ENCODE measurements around the gene PIGS. TPM values are rescaled to one million over a fixed set of nuclear protein-coding genes. Genes with fewer than 3 reads are reported as not detected.
A peak's percentile ranks its signal among the peaks of the same experiment; 100 is the strongest.

The PIGS gene
- total RNA-seq, 1 donor = 49.9 TPM

DNA sequence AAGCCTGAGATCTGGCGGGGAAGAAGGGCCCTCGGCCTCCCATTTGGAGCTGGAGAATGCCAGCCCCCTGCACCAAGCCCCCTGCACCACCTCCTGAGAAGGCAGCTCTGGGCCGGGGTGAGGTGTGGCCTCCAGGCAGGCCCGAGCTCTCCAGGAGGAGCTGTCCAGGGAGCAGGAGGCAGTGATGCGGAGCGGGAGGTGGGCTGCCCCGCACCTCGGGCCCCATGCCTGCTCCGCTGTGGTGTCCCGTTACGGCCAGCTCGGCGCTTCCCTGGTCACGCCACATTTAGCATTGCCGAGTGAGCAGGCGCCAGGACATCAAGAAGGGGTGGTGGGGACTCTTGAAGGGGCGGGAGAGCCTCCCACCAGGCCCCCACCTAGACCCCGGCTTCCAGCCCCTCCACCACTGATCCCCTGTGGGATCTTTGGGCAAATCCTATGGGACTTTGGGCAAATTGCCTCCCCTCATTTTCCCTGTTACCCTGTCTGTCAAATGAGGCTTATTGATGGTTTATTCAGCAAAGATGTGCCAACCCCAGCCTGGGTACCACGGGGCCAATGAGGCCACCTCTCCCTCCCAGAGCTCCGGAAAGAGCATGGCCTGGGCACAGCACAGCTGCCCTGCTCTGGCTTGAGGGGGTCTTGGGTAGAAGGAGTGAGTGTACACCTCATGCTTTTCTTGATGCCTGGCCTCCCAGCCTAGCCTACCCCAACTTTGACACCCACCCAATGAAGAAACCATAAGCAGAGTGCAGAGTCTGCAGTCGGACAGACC is 49.8 kb downstream of the PIGS start:
- TF ChIP-seq CTCF (IDR thresholded peaks at IDR 0.05; ENCODE audit: extremely low read depth, low read depth, low read length) = no peak
- H3K27me3 ChIP-seq (ENCODE audit: insufficient read depth, low read length) = no peaks in the 10 kb centered on the region
- no peak overlapping the region for H3K4me2 ChIP-seq (ENCODE audit: insufficient read depth, low read length)
- no peaks in the 10 kb centered on the region for H4K20me1 ChIP-seq (ENCODE audit: insufficient read depth, low read length)
- H3K4me3 ChIP-seq (ENCODE audit: insufficient read depth, low read length) = no peak overlapping the region
- peaks cover 7% of the 10 kb centered on the region for H3K4me1 ChIP-seq (ENCODE audit: insufficient read depth, low read length)
- DNase-seq (ENCODE audit: insufficient read length, low spot score, missing footprints) = peak; percentile 73
- H3K36me3 ChIP-seq (ENCODE audit: insufficient read depth, low read length) = no peaks in the 10 kb centered on the region
- H3K79me2 ChIP-seq (ENCODE audit: insufficient read depth, low read length) = no peaks in the 10 kb centered on the region
- H3K27ac ChIP-seq (ENCODE audit: low read depth, low read length) = no peak overlapping the region
- H2AFZ ChIP-seq (ENCODE audit: low read length) = no peak overlapping the region
- H3K9me3 ChIP-seq (ENCODE audit: low read depth, low read length) = no peaks in the 10 kb centered on the region

DNA sequence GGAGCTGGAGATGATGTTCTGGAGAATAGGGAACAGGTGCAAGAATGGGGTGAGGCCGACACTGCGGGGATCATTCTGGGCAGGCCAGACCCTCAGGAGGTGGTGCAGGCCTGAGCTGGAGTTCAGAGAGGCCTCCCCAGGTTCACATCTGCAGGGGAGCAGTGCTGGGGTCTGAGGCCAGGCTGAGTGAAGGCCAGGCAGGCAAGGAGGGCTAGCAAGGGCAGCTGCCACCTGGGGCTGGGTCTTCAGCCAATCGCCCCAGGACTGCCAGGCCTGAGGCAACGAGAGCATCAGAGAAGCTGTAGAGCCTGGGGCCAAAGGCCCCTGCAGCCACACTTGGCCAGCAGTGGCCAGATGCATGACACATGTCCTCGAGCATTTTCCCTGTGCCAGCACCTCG is 50.6 kb downstream of the PIGS start:
- Histone ChIP-seq H3K36me3 (ENCODE audit: insufficient read depth, low read length) (no peaks in the 10 kb centered on the region), H3K9me3 (ENCODE audit: low read depth, low read length) (no peaks in the 10 kb centered on the region), H2AFZ (ENCODE audit: low read length) (no peak overlapping the region), H4K20me1 (ENCODE audit: insufficient read depth, low read length) (no peaks in the 10 kb centered on the region), H3K79me2 (ENCODE audit: insufficient read depth, low read length) (no peaks in the 10 kb centered on the region), H3K4me3 (ENCODE audit: insufficient read depth, low read length) (no peak overlapping the region), H3K4me1 (ENCODE audit: insufficient read depth, low read length) (peaks cover 7% of the 10 kb centered on the region), H3K4me2 (ENCODE audit: insufficient read depth, low read length) (no peak overlapping the region), H3K27ac (ENCODE audit: low read depth, low read length) (no peak overlapping the region), H3K27me3 (ENCODE audit: insufficient read depth, low read length) (no peaks in the 10 kb centered on the region)
- no peak for TF ChIP-seq CTCF (IDR thresholded peaks at IDR 0.05; ENCODE audit: extremely low read depth, low read depth, low read length)
- no peak for DNase-seq (ENCODE audit: insufficient read length, low spot score, missing footprints)

GRCh38 chr17:28519236-28519635 is 52.1 kb downstream of the PIGS start:
- TF ChIP-seq CTCF (IDR thresholded peaks at IDR 0.05; ENCODE audit: extremely low read depth, low read depth, low read length) = no peak
- no peak overlapping the region for H3K27ac ChIP-seq (ENCODE audit: low read depth, low read length)
- peak; percentile 42 for DNase-seq (ENCODE audit: insufficient read length, low spot score, missing footprints)

DNA sequence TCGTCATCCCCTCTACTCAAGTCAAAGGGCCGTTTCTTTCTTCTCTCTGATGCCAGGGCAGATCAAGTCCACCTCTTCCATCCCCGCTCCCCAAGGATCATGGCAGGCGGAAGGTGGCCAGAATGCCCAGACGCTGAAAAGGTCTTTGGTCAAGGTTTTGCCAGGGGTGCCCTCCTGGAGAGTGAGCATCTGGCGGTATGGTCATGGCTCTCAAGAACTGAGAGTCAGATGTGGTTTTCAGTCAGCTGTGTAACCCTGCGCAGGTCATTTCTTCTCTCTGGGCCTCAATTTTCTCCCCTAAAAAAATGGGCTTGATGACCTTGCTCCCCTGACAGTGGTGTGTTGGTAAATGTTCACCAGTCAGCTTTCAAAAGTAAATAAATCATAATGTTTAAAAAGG is 52.7 kb downstream of the PIGS start:
- Histone ChIP-seq H3K27ac (ENCODE audit: low read depth, low read length) (no peak overlapping the region), H2AFZ (ENCODE audit: low read length) (no peak overlapping the region), H3K27me3 (ENCODE audit: insufficient read depth, low read length) (peaks cover 12% of the 10 kb centered on the region), H3K4me1 (ENCODE audit: insufficient read depth, low read length) (no peaks in the 10 kb centered on the region), H3K9me3 (ENCODE audit: low read depth, low read length) (no peaks in the 10 kb centered on the region), H3K79me2 (ENCODE audit: insufficient read depth, low read length) (no peaks in the 10 kb centered on the region), H4K20me1 (ENCODE audit: insufficient read depth, low read length) (no peaks in the 10 kb centered on the region), H3K4me2 (ENCODE audit: insufficient read depth, low read length) (no peak overlapping the region), H3K36me3 (ENCODE audit: insufficient read depth, low read length) (no peaks in the 10 kb centered on the region), H3K4me3 (ENCODE audit: insufficient read depth, low read length) (no peak overlapping the region)
- TF ChIP-seq CTCF (IDR thresholded peaks at IDR 0.05; ENCODE audit: extremely low read depth, low read depth, low read length) = no peak
- DNase-seq (ENCODE audit: insufficient read length, low spot score, missing footprints) = peak; percentile 49

More at GRCh38 chr17:28519236-28519635, 52.1 kb downstream of the PIGS start:
- H3K27me3 ChIP-seq (ENCODE audit: insufficient read depth, low read length) = peaks cover 6% of the 10 kb centered on the region
- H3K4me1 ChIP-seq (ENCODE audit: insufficient read depth, low read length) = no peaks in the 10 kb centered on the region
- no peak overlapping the region for H3K4me3 ChIP-seq (ENCODE audit: insufficient read depth, low read length)
- H3K4me2 ChIP-seq (ENCODE audit: insufficient read depth, low read length) = no peak overlapping the region
- no peaks in the 10 kb centered on the region for H4K20me1 ChIP-seq (ENCODE audit: insufficient read depth, low read length)
- H2AFZ ChIP-seq (ENCODE audit: low read length) = no peak overlapping the region
- no peaks in the 10 kb centered on the region for H3K79me2 ChIP-seq (ENCODE audit: insufficient read depth, low read length)
- no peaks in the 10 kb centered on the region for H3K36me3 ChIP-seq (ENCODE audit: insufficient read depth, low read length)
- no peaks in the 10 kb centered on the region for H3K9me3 ChIP-seq (ENCODE audit: low read depth, low read length)

Data from osteoblast (primary cell).